ENCODE measurements around the gene HACL1. TPM values are rescaled to one million over a fixed set of nuclear protein-coding genes. Genes with fewer than 3 reads are reported as not detected.

Gene HACL1
- total and polyA plus RNA-seq, 2 donors (not counting 3 experiments of a cell fraction or from before 2014, with no cell fraction given), result 16.5 to 27.4 TPM

Other genes starting within 250 kb of the HACL1 start
- gene METTL6, start 174.0 kb downstream of the HACL1 start, total RNA-seq, result 11.7 and 19.5 TPM in 2 replicates
- 12.7 and 13.9 TPM in 2 replicates for gene METTL6, start 174.0 kb downstream of the HACL1 start, polyA plus RNA-seq
- 16.0 and 18.2 TPM in 2 replicates for gene EAF1, start 174.0 kb downstream of the HACL1 start, total RNA-seq
- 8.7 and 8.8 TPM in 2 replicates for gene EAF1, start 174.0 kb downstream of the HACL1 start, polyA plus RNA-seq
- gene COLQ, start 79.9 kb downstream of the HACL1 start, total RNA-seq, result 1.1 and 2.3 TPM in 2 replicates
- 2.0 TPM in 2 replicates for gene COLQ, start 79.9 kb downstream of the HACL1 start, polyA plus RNA-seq
- 18.7 and 20.3 TPM in 2 replicates for gene BTD, start 176 bp upstream of the HACL1 start, total RNA-seq
- 27.1 and 32.2 TPM in 2 replicates for gene BTD, start 176 bp upstream of the HACL1 start, polyA plus RNA-seq
- 82.2 and 97.3 TPM in 2 replicates for gene ANKRD28, start 196.4 kb upstream of the HACL1 start, total RNA-seq
- 36.7 and 37.1 TPM in 2 replicates for gene ANKRD28, start 196.4 kb upstream of the HACL1 start, polyA plus RNA-seq